ENCODE measurements around the gene MTHFS. TPM values are rescaled to one million over a fixed set of nuclear protein-coding genes. Genes with fewer than 3 reads are reported as not detected.
A peak's percentile ranks its signal among the peaks of the same experiment; 100 is the strongest.

Gene MTHFS
- total RNA-seq, 3 donors from 2014 or later (not counting 1 experiment from before 2014, with no cell fraction given): 7.0 to 10.8 (median 10.5) TPM

- peaks cover 8% of the 10 kb centered on the region for H3K36me3 Mint-ChIP-seq
- no peak for TF ChIP-seq CTCF (IDR thresholded peaks at IDR 0.05)
- peak overlapping the region; percentile 96 to 100 for H3K27ac Mint-ChIP-seq
- ATAC-seq: no peak
- no peak for DNase-seq
- H3K4me3 Mint-ChIP-seq: peak overlapping the region; percentile 60
- 96% methylated on average over 24 of the region's 24 CpGs for WGBS (ENCODE audit: insufficient coverage)
- peaks cover 9% of the 10 kb centered on the region in 2 donors for H3K27me3 Mint-ChIP-seq (ENCODE audit: low read depth in 2 of 2)
- Histone ChIP-seq H3K4me3 (ENCODE audit: low read length) (peak overlapping the region; percentile 99), H3K27ac (ENCODE audit: low read length) (peak overlapping the region; percentile 99), H3K36me3 (ENCODE audit: control insufficient read depth, insufficient read depth, low read length) (peaks cover 4% of the 10 kb centered on the region), H3K27me3 (ENCODE audit: control insufficient read depth, insufficient read depth, low read length) (no peaks in the 10 kb centered on the region), H3K9me3 (ENCODE audit: control insufficient read depth, insufficient read depth, low read length) (peaks cover 21% of the 10 kb centered on the region), H3K4me1 (ENCODE audit: control insufficient read depth, insufficient read depth, low read length) (peaks cover 13% of the 10 kb centered on the region)
- peaks cover 4 to 7% of the 10 kb centered on the region in 2 donors for H3K9me3 Mint-ChIP-seq
- intact Hi-C loops (cut with micrococcal nuclease): loop anchor here (5.0 kb wide), 1 partner anchor 43 kb away; no protein-coding TSS in a partner anchor
- peaks cover 24 to 27% of the 10 kb centered on the region in 2 donors for H3K4me1 Mint-ChIP-seq
Observed at GRCh38 chr15:79924379-79924778, 27.6 kb upstream of the MTHFS start.

DNA sequence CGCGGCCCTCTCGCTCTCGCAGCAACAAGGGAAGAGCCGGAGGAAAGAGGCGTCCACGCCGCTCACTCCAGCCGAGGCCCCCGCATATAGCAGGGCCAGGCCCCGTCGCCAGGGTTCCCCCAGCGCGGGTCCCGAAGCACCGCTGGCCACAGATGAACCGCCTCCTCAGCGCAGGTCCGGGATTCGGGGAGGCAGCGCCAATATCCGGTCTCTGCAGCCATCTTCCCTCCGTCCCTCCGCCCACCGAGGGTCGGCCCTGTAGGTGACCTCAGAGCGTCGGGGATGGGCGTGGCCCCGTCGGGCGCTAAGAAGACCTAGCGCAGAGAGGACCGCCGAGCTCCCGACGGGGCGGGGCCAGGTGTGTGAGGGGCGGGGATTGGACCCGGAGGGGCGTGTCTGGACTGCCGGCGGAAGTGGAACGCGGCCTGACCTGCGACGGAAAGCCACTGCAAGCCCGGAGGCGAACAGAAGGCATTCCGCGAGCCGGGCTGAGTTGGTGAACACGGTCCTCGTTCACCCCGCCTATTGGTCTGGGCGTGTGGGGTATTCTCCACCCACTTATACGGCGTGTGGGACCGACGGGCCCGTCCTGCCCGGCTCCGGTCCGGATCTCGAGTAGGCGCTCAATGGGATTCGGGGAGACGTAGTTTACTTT lies 26.8 kb upstream of the MTHFS start:
- under 1% methylated on average over 68 of the region's 68 CpGs for WGBS (ENCODE audit: insufficient coverage)
- Mint-ChIP-seq H3K27ac (peak overlapping the region; percentile 96 to 100), H3K9me3 (peaks cover 7 to 11% of the 10 kb centered on the region in 2 donors), H3K4me3 (peak overlapping the region; percentile 96), H3K4me1 (peaks cover 27 to 29% of the 10 kb centered on the region in 2 donors), H3K27me3 (ENCODE audit: low read depth in 2 of 2) (peaks cover 2 to 3% of the 10 kb centered on the region in 2 donors), H3K36me3 (peaks cover 14% of the 10 kb centered on the region)
- intact Hi-C loops (cut with micrococcal nuclease): loop anchor here (1.0 to 5.0 kb wide), 4 partner anchors 26 to 230 kb away; partner anchors contain the start of gene MTHFS
- Histone ChIP-seq H3K27ac (ENCODE audit: low read length) (peak overlapping the region; percentile 99), H3K4me1 (ENCODE audit: control insufficient read depth, insufficient read depth, low read length) (peaks cover 13% of the 10 kb centered on the region), H3K4me3 (ENCODE audit: low read length) (peak overlapping the region; percentile 99), H3K36me3 (ENCODE audit: control insufficient read depth, insufficient read depth, low read length) (peaks cover 5% of the 10 kb centered on the region), H3K9me3 (ENCODE audit: control insufficient read depth, insufficient read depth, low read length) (peaks cover 27% of the 10 kb centered on the region), H3K27me3 (ENCODE audit: control insufficient read depth, insufficient read depth, low read length) (no peaks in the 10 kb centered on the region)
- no peak for TF ChIP-seq CTCF (IDR thresholded peaks at IDR 0.05)
- ATAC-seq (peak; percentile 91 to 99 (median 91)), DNase-seq (peak; percentile 99)

DNA sequence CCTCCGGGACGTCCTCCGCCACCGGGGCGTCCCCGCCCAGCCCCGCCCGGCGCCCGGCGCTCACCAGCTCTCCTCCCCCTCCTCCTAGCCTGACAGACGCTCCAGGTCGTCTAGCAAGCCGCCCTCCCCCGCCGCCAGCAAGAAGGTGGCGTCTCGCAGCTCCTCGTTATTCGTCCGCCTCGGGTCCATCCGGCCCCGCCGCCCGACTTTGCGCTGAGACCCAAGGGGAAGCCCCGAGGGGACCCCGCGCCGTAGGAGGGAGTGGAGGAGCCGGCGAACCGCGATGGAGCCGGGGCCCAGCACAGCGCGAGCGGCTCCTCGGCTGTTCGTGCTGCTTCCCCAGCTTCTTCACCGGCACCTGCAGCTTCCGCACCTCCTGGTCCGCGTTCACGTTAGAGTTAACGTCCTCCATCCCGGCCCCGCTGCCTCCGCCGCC lies 26.3 kb upstream of the MTHFS start:
- Histone ChIP-seq H3K4me1 (ENCODE audit: control insufficient read depth, insufficient read depth, low read length) (peaks cover 13% of the 10 kb centered on the region), H3K9me3 (ENCODE audit: control insufficient read depth, insufficient read depth, low read length) (peaks cover 31% of the 10 kb centered on the region), H3K4me3 (ENCODE audit: low read length) (peak overlapping the region; percentile 99), H3K27ac (ENCODE audit: low read length) (peak overlapping the region; percentile 99), H3K27me3 (ENCODE audit: control insufficient read depth, insufficient read depth, low read length) (no peaks in the 10 kb centered on the region), H3K36me3 (ENCODE audit: control insufficient read depth, insufficient read depth, low read length) (peaks cover 5% of the 10 kb centered on the region)
- H3K4me3 Mint-ChIP-seq: peak overlapping the region; percentile 96
- peaks cover 16% of the 10 kb centered on the region for H3K36me3 Mint-ChIP-seq
- ATAC-seq: peak; percentile 57 to 74 (median 60)
- H3K4me1 Mint-ChIP-seq: peaks cover 27 to 29% of the 10 kb centered on the region in 2 donors
- intact Hi-C loops (cut with micrococcal nuclease): loop anchor here (1.0 to 5.0 kb wide), 4 partner anchors 26 to 230 kb away; partner anchors contain the start of gene MTHFS
- DNase-seq: peak; percentile 69 to 85
- under 1% methylated on average over 51 of the region's 51 CpGs for WGBS (ENCODE audit: insufficient coverage)
- no peaks in the 10 kb centered on the region for H3K27me3 Mint-ChIP-seq (ENCODE audit: low read depth in 2 of 2)
- H3K27ac Mint-ChIP-seq: peak overlapping the region; percentile 96 to 100
- no peak for TF ChIP-seq CTCF (IDR thresholded peaks at IDR 0.05)
- peaks cover 7 to 11% of the 10 kb centered on the region in 2 donors for H3K9me3 Mint-ChIP-seq
